Heart left ventricle (tissue), 16 donors: ENCODE data around the gene CRACDL. TPM values are rescaled to one million over a fixed set of nuclear protein-coding genes. Genes with fewer than 3 reads are reported as not detected.

Experiments used
- ATAC-seq, 4 donors: fragments of 200-7000 bp; cut with Tn5 transposase; one replicate each; pipeline ENCODE4 v1.9.1; 2020 to 2022; ENCODE audit warnings: moderate library complexity in 4 of 4, mild to moderate bottlenecking in 3 of 4, moderate number of reproducible peaks in 1 of 4
- DNase-seq, 5 donors: peaks; one replicate each; pipeline ENCODE4 v3.0.0-alpha.2; 2020
- H3K27ac ChIP-seq, 12 donors: fragments of 200-600 bp; sonication (generic) in 4 of 12; one replicate each; pipeline versions ENCODE4 v1.5.0 to v1.8.0; 2016 to 2022; ENCODE audit warnings: mild to moderate bottlenecking in 2 of 12
- H3K27me3 ChIP-seq, 9 donors: fragments of 200-600 bp; sonication (generic) in 2 of 9; one replicate each; pipeline versions ENCODE4 v1.5.1 to v1.8.0; 2016 to 2022; ENCODE audit warnings: mild to moderate bottlenecking in 3 of 9
- H3K36me3 ChIP-seq, 9 donors: fragments of 200-600 bp; sonication (generic) in 2 of 9; one replicate each; pipeline versions ENCODE4 v1.5.0 to v1.8.0; 2018 to 2022; ENCODE audit warnings: mild to moderate bottlenecking in 2 of 9
- H3K4me1 ChIP-seq, 12 donors: fragments of 200-600 bp; sonication (generic) in 4 of 12; one replicate each; pipeline versions ENCODE4 v1.5.0 to v1.8.0; 2016 to 2022; ENCODE audit warnings: mild to moderate bottlenecking in 3 of 12
- H3K4me3 ChIP-seq, 12 donors: fragments of 200-600 bp; sonication (generic) in 4 of 12; one replicate each; pipeline versions ENCODE4 v1.5.0 to v1.8.0; 2017 to 2022; ENCODE audit warnings: mild to moderate bottlenecking in 9 of 12, moderate library complexity in 4 of 12
- H3K9me3 ChIP-seq, 12 donors: fragments of 200-600 bp; sonication (generic) in 4 of 12; one replicate each; pipeline versions ENCODE4 v1.5.0 to v1.8.0; 2016 to 2022; ENCODE audit warnings: mild to moderate bottlenecking in 1 of 12
- POLR2A ChIP-seq, 2 donors: fragments of 450-650 bp; IDR thresholded peaks; one replicate each; pipeline ENCODE4 v1.6.1; 2017; ENCODE audit warnings: antibody characterized with exemption in 2 of 2, mild to moderate bottlenecking in 2 of 2, moderate library complexity in 2 of 2
- WGBS, 4 donors: extraction: QIAGEN DNeasy Blood & Tissue Kit in 2 of 4; methylation state at CpG; one replicate each; pipeline versions ENCODE4 v1.1.5 to v1.1.7; 2013 to 2018; 5-methylcytosine and 5-hydroxymethylcytosine counted together
- intact Hi-C, 10 donors: fragments of 100-400 bp; cut with DNase I; formaldehyde crosslinking; loops; one replicate each; pipeline versions ENCODE4 v1.11.1 to v1.14.2; 2022
- polyA plus RNA-seq, 2 donors: library from polyadenylated mRNA; stranded (reverse); fragments of 200-250 nt; gene quantifications; one replicate each; pipeline ENCODE4 v1.2.3, GENCODE V29; 2013
- total RNA-seq, 9 donors: library from RNA; depleted of rRNA in 2 of 9; stranded (reverse); fragments of >200 nt in 2 of 9; fragmentation: NEBNext Ultra II Directional in 3 of 9; extraction: Animal tissue kit (Norgen Biotek cat#: 25700) in 3 of 9; gene quantifications; one replicate each; pipeline versions ENCODE4 v1.1.0 to v1.2.4, GENCODE V29; 2016 to 2023
- TF ChIP-seq, protein P1 (sequence below), 12 donors: fragments of 200-600 bp; sonication (generic) in 4 of 12; IDR thresholded peaks; one replicate each; pipeline versions ENCODE4 v1.5.0 to v1.8.0; 2018 to 2022; ENCODE audit warnings: antibody characterized with exemption in 12 of 12, mild to moderate bottlenecking in 5 of 12
- donor health status: ischemic (EF 13 %, LVEDD 7.1; RV severe dilation, severe dysfunction).
- donor health status: healthy with polysubstance abuse.
- donor health status: DM: no; HTN: yes; CAD: no.
- donor health status: DM: no; HTN: no; CAD: no.
- donor health status: ischemic (EF 25% LVEDD 6.9; RV normal size, moderate dysfunction).
- donor health status: ischemic (EF 25% LVEDD 5.7; RV mildly dilated, moderate dysfunction).
- donor health status: healthy.
- donor health status: DM: yes; HTN: yes; CAD: no.
- donor health status: ischemic (EF 35%, LVEDD 5.7; RV mildly dilated, moderate dysfunction).
- donor health status: nonischemic (EF 11% LVEDD 7.7; RV severe dilation, severe dysfunction).
- donor health status: DM: yes; HTN: yes; CAD: no.
- donor health status: PGD.
- donor health status: ischemic (EF 29% LVEDD 5.4; RV normal size, mild dysfunction).
- donor health status: nonischemic (EF 23%, LVEDD 6.1; RV moderate dilation, normal function).

CRACDL gene
- total and polyA plus RNA-seq, 11 donors: 1.1 to 7.4 (median 2.9) TPM

GRCh38 chr2:98872526-98872925 lies 63.5 kb downstream of the CRACDL start:
- no peak for TF ChIP-seq POLR2A (IDR thresholded peaks at IDR 0.05)
- TF ChIP-seq, protein P1, sequence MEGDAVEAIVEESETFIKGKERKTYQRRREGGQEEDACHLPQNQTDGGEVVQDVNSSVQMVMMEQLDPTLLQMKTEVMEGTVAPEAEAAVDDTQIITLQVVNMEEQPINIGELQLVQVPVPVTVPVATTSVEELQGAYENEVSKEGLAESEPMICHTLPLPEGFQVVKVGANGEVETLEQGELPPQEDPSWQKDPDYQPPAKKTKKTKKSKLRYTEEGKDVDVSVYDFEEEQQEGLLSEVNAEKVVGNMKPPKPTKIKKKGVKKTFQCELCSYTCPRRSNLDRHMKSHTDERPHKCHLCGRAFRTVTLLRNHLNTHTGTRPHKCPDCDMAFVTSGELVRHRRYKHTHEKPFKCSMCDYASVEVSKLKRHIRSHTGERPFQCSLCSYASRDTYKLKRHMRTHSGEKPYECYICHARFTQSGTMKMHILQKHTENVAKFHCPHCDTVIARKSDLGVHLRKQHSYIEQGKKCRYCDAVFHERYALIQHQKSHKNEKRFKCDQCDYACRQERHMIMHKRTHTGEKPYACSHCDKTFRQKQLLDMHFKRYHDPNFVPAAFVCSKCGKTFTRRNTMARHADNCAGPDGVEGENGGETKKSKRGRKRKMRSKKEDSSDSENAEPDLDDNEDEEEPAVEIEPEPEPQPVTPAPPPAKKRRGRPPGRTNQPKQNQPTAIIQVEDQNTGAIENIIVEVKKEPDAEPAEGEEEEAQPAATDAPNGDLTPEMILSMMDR (IDR thresholded peaks at IDR 0.05): no peak
- intact Hi-C loops: no loop called here
- ATAC-seq: no peak
- no peak for DNase-seq
- no peaks in the 10 kb centered on the region for H3K9me3 ChIP-seq
- no peak overlapping the region for H3K4me3 ChIP-seq
- H3K27me3 ChIP-seq: peaks cover 0 to 3% (median 0%) of the 10 kb centered on the region in 9 donors
- 86 to 91% (median 88%) methylated on average over 10 of the region's 10 CpGs for WGBS, 4 donors
- H3K36me3 ChIP-seq: no peaks in the 10 kb centered on the region
- no peaks in the 10 kb centered on the region for H3K4me1 ChIP-seq
- no peak overlapping the region for H3K27ac ChIP-seq

DNA sequence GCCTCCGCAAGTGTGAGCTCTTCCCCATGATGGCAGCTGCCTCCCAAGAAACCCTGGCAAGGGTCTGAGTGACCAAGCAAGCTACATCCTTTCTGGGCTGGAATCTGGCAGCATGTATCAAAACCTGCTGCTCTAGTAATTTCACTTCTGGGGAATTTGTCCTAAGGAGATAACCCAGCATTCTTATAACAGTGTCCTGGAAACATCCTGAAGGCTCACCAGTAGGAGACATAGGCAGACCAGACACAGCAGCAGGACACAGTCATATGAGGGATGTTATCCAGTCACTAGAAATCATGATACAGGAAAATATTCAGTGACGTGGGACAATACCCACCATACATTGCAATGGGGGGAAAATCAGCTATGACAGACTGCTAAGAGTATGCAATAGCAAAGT lies 64.5 kb downstream of the CRACDL start:
- Histone ChIP-seq H3K9me3 (no peaks in the 10 kb centered on the region), H3K27ac (no peak overlapping the region), H3K27me3 (peaks cover 0 to 3% (median 0%) of the 10 kb centered on the region in 9 donors), H3K4me3 (no peak overlapping the region), H3K4me1 (no peaks in the 10 kb centered on the region), H3K36me3 (no peaks in the 10 kb centered on the region)
- TF ChIP-seq POLR2A (IDR thresholded peaks at IDR 0.05): no peak
- TF ChIP-seq, protein P1 (IDR thresholded peaks at IDR 0.05): no peak
- no peak for ATAC-seq
- WGBS, 4 donors: 88 to 98% (median 91%) methylated on average over 2 of the region's 2 CpGs
- no peak for DNase-seq
- intact Hi-C loops: no loop called here

DNA sequence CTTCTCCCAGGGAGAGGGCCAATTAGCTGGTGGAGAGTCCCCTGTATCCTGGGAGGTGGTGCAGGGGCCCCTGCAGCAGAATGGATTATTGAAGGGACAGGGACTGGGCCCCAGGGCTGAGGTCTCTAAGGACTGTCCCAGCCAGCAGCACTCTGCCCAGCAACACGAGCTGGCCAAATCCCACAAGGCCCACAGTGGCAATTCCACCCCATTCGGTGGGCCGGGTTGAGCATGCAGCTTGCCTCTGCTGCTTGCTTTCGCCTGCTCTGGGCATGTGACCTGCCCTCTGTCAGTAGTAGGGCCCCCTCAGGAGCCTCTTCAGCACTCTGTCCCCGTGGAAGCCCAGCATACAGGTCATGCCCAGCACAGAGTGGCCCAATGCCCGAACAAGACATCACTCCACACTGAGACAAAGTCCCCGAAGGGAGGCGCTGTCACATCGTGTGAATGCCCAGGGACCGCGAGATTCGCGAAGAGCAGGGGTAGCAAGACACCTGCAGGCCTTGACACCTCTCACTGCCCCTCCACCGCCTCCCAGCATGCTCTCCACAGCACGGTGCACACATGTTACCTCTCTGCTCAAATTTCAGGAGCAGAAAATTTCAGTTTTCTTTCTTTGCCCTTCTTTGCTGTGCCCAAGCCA lies 65.4 kb downstream of the CRACDL start:
- H3K27me3 ChIP-seq: peaks cover 0 to 3% (median 0%) of the 10 kb centered on the region in 9 donors
- no peak overlapping the region for H3K27ac ChIP-seq
- no peak overlapping the region for H3K4me3 ChIP-seq
- 83 to 88% (median 85%) methylated on average over 14 to 15 of the region's 15 CpGs for WGBS, 4 donors
- intact Hi-C loops: no loop called here
- ATAC-seq (no peak), DNase-seq (no peak)
- H3K4me1 ChIP-seq: no peaks in the 10 kb centered on the region
- TF ChIP-seq, protein P1 (IDR thresholded peaks at IDR 0.05): no peak
- no peak for TF ChIP-seq POLR2A (IDR thresholded peaks at IDR 0.05)
- H3K36me3 ChIP-seq: no peaks in the 10 kb centered on the region
- H3K9me3 ChIP-seq: no peaks in the 10 kb centered on the region

DNA sequence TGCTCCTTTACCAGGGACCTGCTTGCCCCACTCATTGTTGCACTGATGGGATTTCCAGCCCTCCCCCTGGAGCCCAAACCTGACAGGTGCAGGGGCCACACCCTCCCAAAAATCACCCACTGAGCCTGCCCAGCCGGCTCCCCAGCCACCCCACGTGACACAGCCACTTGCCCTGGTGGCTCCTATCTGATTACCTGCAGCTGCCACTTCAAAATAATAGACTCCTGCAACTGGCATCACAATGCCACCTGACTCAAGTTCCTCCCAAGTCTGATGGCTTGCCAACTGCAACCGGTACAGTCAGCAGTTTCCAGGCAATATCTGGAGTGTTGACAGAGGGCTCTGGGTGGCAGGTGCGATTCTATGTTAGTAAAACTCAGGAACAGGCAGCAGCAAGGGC lies 66.2 kb downstream of the CRACDL start:
- DNase-seq (peak in 1 of 5 donors; percentile 39), ATAC-seq (peak in 3 of 4 donors; percentile 51 to 64 (median 57))
- intact Hi-C loops: no loop called here
- Histone ChIP-seq H3K4me1 (no peaks in the 10 kb centered on the region), H3K27me3 (peaks cover 0 to 3% (median 0%) of the 10 kb centered on the region in 9 donors), H3K9me3 (no peaks in the 10 kb centered on the region), H3K4me3 (no peak overlapping the region), H3K36me3 (no peaks in the 10 kb centered on the region), H3K27ac (no peak overlapping the region)
- 28 to 40% (median 30%) methylated on average over 4 of the region's 4 CpGs for WGBS, 4 donors
- TF ChIP-seq, protein P1 (IDR thresholded peaks at IDR 0.05): no peak
- no peak for TF ChIP-seq POLR2A (IDR thresholded peaks at IDR 0.05)
